ENCODE results near the gene MAML1.
"Not testable (repeated sequence)": the region's sequence is repeated elsewhere in the genome, so short reads cannot be mapped to it uniquely, and the experiment has no call there.

Gene MAML1

GRCh38 chr5:179733772-179734126 is 1.1 kb downstream of the MAML1 start:
- Histone ChIP-seq H3K9me3 (replicated peaks; ENCODE audit: low read length) (no peaks in the 10 kb centered on the region), H3K4me3 (ENCODE audit: low read length) (peak overlapping the region; percentile 97), H3K4me1 (ENCODE audit: control insufficient read depth, insufficient read depth, low read length) (peaks cover 23% of the 10 kb centered on the region), H3K27me3 (ENCODE audit: control insufficient read depth, insufficient read depth, low read length) (no peaks in the 10 kb centered on the region), H3K9ac (ENCODE audit: low read depth, low read length) (peak overlapping the region; percentile 89), H3K4me2 (ENCODE audit: low read length) (peak overlapping the region; percentile 96), H3K36me3 (ENCODE audit: insufficient read depth, low read length) (peaks cover 22% of the 10 kb centered on the region)

GRCh38 chr5:179734536-179735164 is 2.0 kb downstream of the MAML1 start:
- Histone ChIP-seq H3K4me1 (ENCODE audit: control insufficient read depth, insufficient read depth, low read length) (peaks cover 23% of the 10 kb centered on the region), H3K36me3 (ENCODE audit: insufficient read depth, low read length) (peaks cover 16% of the 10 kb centered on the region), H3K9ac (ENCODE audit: low read depth, low read length) (peak overlapping the region; percentile 89), H3K4me3 (ENCODE audit: low read length) (peak overlapping the region; percentile 97), H3K27me3 (ENCODE audit: control insufficient read depth, insufficient read depth, low read length) (no peaks in the 10 kb centered on the region), H3K9me3 (replicated peaks; ENCODE audit: low read length) (no peaks in the 10 kb centered on the region), H3K4me2 (ENCODE audit: low read length) (peak overlapping the region; percentile 96)

GRCh38 chr5:179738742-179739141 is 6.1 kb downstream of the MAML1 start:
- Histone ChIP-seq H3K4me1 (ENCODE audit: control insufficient read depth, insufficient read depth, low read length) (peaks cover 10% of the 10 kb centered on the region), H3K4me3 (ENCODE audit: low read length) (no peak overlapping the region), H3K36me3 (ENCODE audit: insufficient read depth, low read length) (peaks cover 7% of the 10 kb centered on the region), H3K9me3 (replicated peaks; ENCODE audit: low read length) (no peaks in the 10 kb centered on the region), H3K9ac (ENCODE audit: low read depth, low read length) (no peak overlapping the region), H3K27me3 (ENCODE audit: control insufficient read depth, insufficient read depth, low read length) (no peaks in the 10 kb centered on the region), H3K4me2 (ENCODE audit: low read length) (no peak overlapping the region)

GRCh38 chr5:179744106-179744505 is 11.5 kb downstream of the MAML1 start:
- not testable (repeated sequence) for H3K4me1 ChIP-seq (ENCODE audit: control insufficient read depth, insufficient read depth, low read length); H3K4me2 ChIP-seq (ENCODE audit: low read length)

GRCh38 chr5:179746872-179747271 is 14.2 kb downstream of the MAML1 start:
- Histone ChIP-seq H3K9me3 (replicated peaks; ENCODE audit: low read length) (no peaks in the 10 kb centered on the region), H3K9ac (ENCODE audit: low read depth, low read length) (no peak overlapping the region), H3K36me3 (ENCODE audit: insufficient read depth, low read length) (peaks cover 6% of the 10 kb centered on the region), H3K27me3 (ENCODE audit: control insufficient read depth, insufficient read depth, low read length) (no peaks in the 10 kb centered on the region), H3K4me2 (ENCODE audit: low read length) (no peak overlapping the region), H3K4me1 (ENCODE audit: control insufficient read depth, insufficient read depth, low read length) (no peaks in the 10 kb centered on the region), H3K4me3 (ENCODE audit: low read length) (no peak overlapping the region)

More at GRCh38 chr5:179744106-179744505, 11.5 kb downstream of the MAML1 start:
- H3K27me3 ChIP-seq (ENCODE audit: control insufficient read depth, insufficient read depth, low read length); H3K9me3 ChIP-seq (replicated peaks; ENCODE audit: low read length); H3K36me3 ChIP-seq (ENCODE audit: insufficient read depth, low read length); H3K4me3 ChIP-seq (ENCODE audit: low read length); H3K9ac ChIP-seq (ENCODE audit: low read depth, low read length): not testable (repeated sequence)

GRCh38 chr5:179747811-179748210 is 15.2 kb downstream of the MAML1 start:
- Histone ChIP-seq H3K9ac (ENCODE audit: low read depth, low read length) (no peak overlapping the region), H3K27me3 (ENCODE audit: control insufficient read depth, insufficient read depth, low read length) (no peaks in the 10 kb centered on the region), H3K4me1 (ENCODE audit: control insufficient read depth, insufficient read depth, low read length) (no peaks in the 10 kb centered on the region), H3K9me3 (replicated peaks; ENCODE audit: low read length) (no peaks in the 10 kb centered on the region), H3K36me3 (ENCODE audit: insufficient read depth, low read length) (peaks cover 6% of the 10 kb centered on the region), H3K4me2 (ENCODE audit: low read length) (no peak overlapping the region), H3K4me3 (ENCODE audit: low read length) (no peak overlapping the region)

- H3K4me2 ChIP-seq (ENCODE audit: low read length): no peak overlapping the region
- H3K9me3 ChIP-seq (replicated peaks; ENCODE audit: low read length): no peaks in the 10 kb centered on the region
- H3K9ac ChIP-seq (ENCODE audit: low read depth, low read length): no peak overlapping the region
- no peak overlapping the region for H3K4me3 ChIP-seq (ENCODE audit: low read length)
- peaks cover 6% of the 10 kb centered on the region for H3K36me3 ChIP-seq (ENCODE audit: insufficient read depth, low read length)
- H3K27me3 ChIP-seq (ENCODE audit: control insufficient read depth, insufficient read depth, low read length): no peaks in the 10 kb centered on the region
- H3K4me1 ChIP-seq (ENCODE audit: control insufficient read depth, insufficient read depth, low read length): no peaks in the 10 kb centered on the region
These were observed 17.4 kb downstream of the MAML1 start for GRCh38 chr5:179749857-179750508.

GRCh38 chr5:179753971-179754370 is 21.3 kb downstream of the MAML1 start:
- H3K9ac ChIP-seq (ENCODE audit: low read depth, low read length): no peak overlapping the region
- no peaks in the 10 kb centered on the region for H3K9me3 ChIP-seq (replicated peaks; ENCODE audit: low read length)
- H3K4me2 ChIP-seq (ENCODE audit: low read length): no peak overlapping the region
- H3K4me1 ChIP-seq (ENCODE audit: control insufficient read depth, insufficient read depth, low read length): no peaks in the 10 kb centered on the region
- peaks cover 6% of the 10 kb centered on the region for H3K36me3 ChIP-seq (ENCODE audit: insufficient read depth, low read length)
- H3K4me3 ChIP-seq (ENCODE audit: low read length): no peak overlapping the region
- H3K27me3 ChIP-seq (ENCODE audit: control insufficient read depth, insufficient read depth, low read length): no peaks in the 10 kb centered on the region

GRCh38 chr5:179755022-179755421 is 22.4 kb downstream of the MAML1 start:
- Histone ChIP-seq H3K4me3 (ENCODE audit: low read length) (no peak overlapping the region), H3K4me1 (ENCODE audit: control insufficient read depth, insufficient read depth, low read length) (peaks cover 6% of the 10 kb centered on the region), H3K36me3 (ENCODE audit: insufficient read depth, low read length) (peaks cover under 1% of the 10 kb centered on the region), H3K9ac (ENCODE audit: low read depth, low read length) (no peak overlapping the region), H3K4me2 (ENCODE audit: low read length) (no peak overlapping the region), H3K9me3 (replicated peaks; ENCODE audit: low read length) (no peaks in the 10 kb centered on the region), H3K27me3 (ENCODE audit: control insufficient read depth, insufficient read depth, low read length) (no peaks in the 10 kb centered on the region)

- H3K4me2 ChIP-seq (ENCODE audit: low read length): no peak overlapping the region
- no peaks in the 10 kb centered on the region for H3K9me3 ChIP-seq (replicated peaks; ENCODE audit: low read length)
- H3K9ac ChIP-seq (ENCODE audit: low read depth, low read length): no peak overlapping the region
- peaks cover 32% of the 10 kb centered on the region for H3K4me1 ChIP-seq (ENCODE audit: control insufficient read depth, insufficient read depth, low read length)
- no peak overlapping the region for H3K4me3 ChIP-seq (ENCODE audit: low read length)
- H3K27me3 ChIP-seq (ENCODE audit: control insufficient read depth, insufficient read depth, low read length): no peaks in the 10 kb centered on the region
- H3K36me3 ChIP-seq (ENCODE audit: insufficient read depth, low read length): no peaks in the 10 kb centered on the region
These were observed 26.3 kb downstream of the MAML1 start for GRCh38 chr5:179758955-179759354.

GRCh38 chr5:179759581-179760551 is 27.2 kb downstream of the MAML1 start:
- no peaks in the 10 kb centered on the region for H3K27me3 ChIP-seq (ENCODE audit: control insufficient read depth, insufficient read depth, low read length)
- no peak overlapping the region for H3K4me2 ChIP-seq (ENCODE audit: low read length)
- H3K9ac ChIP-seq (ENCODE audit: low read depth, low read length): no peak overlapping the region
- H3K9me3 ChIP-seq (replicated peaks; ENCODE audit: low read length): no peaks in the 10 kb centered on the region
- H3K4me3 ChIP-seq (ENCODE audit: low read length): no peak overlapping the region
- H3K36me3 ChIP-seq (ENCODE audit: insufficient read depth, low read length): no peaks in the 10 kb centered on the region
- H3K4me1 ChIP-seq (ENCODE audit: control insufficient read depth, insufficient read depth, low read length): peaks cover 39% of the 10 kb centered on the region

Measured in skeletal muscle satellite cell (primary cell).